SW 1271 (cell line): ENCODE data around the gene NUB1.

Experiments
- DNase-seq, 2 experiments: peaks; one replicate each; lab custom pipeline; 2025; lab: John Stamatoyannopoulos, UW

The NUB1 gene

DNA sequence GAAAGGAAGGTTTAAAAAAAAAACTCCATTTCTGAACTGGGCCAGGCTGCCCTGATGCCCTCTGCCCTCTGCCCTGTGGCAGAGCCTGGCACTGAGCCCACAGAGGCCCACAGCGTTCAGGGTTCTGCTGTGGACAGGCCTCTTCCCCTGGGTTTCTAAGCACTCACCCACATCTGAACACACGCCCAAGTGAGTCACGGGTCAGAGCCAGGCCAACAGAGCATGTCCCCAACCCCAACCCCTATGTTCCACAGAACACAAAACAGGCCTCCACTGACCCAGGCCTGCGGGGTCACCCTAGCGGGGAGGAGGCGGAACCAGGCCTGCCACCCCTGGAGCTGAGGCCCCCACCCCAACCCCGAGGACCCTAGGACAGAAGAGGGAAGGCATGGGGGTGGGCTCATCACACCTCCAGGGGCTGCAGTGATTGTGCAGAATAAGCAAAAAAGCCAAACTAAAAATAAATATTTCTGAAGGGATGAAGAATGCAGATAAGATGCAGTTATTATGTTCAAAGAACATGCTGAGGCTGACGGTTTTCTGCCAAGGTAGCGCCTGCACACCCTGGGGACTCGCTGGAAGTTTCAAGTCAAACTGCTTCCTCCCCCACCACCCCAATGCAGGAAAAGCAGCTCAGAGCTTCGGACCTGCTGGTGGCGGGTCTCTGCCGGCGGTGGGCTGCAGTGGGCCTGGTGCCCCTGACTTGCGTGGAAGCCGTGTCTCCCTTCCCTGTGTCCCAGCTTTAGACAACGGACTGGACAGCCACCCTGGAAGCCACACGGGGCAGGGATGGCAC is 62.8 kb downstream of the NUB1 start:
- DNase-seq: no peak

DNA sequence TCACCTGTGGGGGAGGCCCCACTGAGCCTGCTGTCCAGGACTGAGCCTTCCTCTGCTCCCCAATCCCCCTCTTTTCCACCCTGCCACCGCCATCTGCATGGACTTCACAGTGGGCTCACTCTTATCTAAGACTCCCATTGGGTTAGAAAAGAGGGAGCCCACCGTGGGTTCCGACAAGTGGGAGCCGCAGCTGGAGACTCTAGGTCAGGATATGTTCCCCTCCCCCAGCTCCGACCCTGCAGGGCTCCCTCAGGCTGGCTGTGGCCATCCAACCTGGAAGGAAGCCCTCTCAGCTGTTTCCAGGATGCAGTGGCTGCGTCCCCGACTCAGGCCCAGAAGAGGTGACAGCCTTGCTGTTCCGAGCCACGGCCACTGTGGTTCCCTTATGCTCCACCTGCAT is 63.4 kb downstream of the NUB1 start:
- DNase-seq: no peak

DNA sequence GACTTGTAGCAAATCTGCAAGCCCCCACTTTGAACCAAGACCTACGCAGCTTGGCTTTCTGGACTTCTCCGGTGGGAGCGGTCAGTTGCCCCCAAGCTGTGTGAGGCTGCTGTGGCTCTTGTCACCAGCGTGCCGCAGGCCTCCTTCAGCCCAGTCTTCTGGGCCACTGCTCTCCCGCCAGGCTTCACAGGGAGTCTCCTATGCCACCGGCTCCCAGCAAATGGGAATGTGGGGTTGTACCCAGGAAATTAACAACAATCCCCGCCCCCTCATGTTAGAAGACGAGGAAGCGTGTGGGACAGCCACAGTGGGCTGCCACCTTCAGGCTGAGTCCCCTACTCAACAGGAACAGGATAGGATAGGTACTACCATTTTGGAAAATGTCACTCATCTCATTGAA is 64.0 kb downstream of the NUB1 start:
- no peak for DNase-seq

DNA sequence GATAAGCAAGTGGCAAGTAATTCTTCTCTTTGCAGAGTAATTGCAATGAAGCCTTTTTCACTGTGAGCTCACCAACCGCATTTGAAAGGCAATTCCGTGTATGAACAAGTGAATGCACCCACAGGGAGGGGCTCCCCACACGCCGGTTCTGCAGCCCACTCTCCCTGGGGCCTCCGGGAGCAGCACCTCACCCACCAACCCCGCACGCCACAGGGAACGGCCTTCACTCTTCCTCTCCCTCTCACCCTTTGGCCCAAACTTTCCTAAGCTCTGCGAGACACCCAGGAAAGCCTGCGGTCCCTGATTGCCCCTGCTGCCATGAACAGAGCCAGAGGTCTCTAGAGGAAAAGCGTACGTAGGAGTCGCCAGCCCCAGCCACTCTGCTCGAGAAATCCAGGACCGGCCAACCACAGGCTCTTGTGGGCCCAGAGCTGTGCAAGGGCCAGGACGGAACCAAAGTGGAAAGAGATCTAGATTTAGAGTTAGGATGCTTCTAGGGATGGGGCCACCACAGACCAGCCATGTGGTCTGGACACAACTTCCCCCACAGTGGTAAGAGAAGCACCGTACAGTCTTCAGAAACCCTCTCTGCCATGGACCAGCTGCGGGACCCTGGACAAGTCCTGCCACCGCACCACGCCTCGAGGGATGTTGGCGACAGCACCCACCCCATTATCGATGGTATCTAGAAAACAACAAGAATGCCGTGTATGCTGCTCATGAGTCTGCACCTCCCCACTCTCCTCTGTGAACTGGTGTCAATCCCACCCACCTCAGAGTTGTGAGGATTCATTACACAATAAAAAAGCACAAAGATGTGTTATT is 64.7 kb downstream of the NUB1 start:
- no peak for DNase-seq

DNA sequence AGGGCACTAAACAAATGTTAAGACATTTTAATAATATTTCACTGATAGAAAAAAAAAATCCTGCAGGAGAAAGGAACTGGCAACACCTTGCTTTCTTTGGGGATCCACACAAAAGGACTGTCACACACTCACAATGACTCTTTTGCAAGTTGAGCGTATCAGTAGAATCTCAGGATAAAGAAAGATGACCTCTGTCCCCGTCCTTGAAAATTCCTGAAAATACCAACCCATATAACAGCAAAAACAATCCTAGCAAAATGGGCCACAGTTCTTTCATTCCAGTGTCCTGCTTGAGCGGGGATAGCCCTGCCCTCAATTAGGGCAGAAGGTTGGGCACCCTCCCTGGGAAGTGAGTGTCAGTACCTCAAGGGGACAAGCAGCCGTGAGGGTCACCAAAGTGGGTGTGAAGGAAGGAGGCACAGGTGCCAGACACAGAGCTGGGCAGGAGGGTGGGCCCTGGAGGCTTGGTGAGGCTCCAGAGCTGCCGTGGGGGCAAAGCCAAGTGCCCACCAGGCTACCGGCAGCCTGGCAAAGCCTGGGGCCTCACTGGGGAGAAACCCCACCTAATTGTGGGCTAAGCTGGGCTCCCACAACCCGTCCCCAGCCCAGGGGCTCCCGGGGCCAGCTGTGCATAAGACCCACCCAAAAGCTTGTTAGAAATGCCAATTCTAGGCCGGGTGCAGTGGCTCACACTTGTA is 65.4 kb downstream of the NUB1 start:
- no peak for DNase-seq

DNA sequence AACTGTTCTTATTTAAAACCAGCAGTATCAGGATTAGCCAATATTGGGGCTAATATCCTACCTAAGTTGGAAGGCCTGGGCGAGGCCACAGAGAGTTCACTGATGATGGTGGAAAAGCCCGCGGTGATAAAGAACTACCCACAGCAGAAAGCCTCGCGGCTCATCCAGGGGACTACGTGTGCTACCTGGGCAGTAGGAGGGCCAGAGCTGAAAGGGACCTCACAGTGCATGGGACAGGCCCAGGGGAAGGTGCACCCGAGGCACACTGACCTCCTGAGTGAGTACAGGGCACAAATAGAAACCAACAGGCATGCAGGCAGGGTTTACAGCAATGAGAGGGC is 66.9 kb downstream of the NUB1 start:
- DNase-seq: no peak

DNA sequence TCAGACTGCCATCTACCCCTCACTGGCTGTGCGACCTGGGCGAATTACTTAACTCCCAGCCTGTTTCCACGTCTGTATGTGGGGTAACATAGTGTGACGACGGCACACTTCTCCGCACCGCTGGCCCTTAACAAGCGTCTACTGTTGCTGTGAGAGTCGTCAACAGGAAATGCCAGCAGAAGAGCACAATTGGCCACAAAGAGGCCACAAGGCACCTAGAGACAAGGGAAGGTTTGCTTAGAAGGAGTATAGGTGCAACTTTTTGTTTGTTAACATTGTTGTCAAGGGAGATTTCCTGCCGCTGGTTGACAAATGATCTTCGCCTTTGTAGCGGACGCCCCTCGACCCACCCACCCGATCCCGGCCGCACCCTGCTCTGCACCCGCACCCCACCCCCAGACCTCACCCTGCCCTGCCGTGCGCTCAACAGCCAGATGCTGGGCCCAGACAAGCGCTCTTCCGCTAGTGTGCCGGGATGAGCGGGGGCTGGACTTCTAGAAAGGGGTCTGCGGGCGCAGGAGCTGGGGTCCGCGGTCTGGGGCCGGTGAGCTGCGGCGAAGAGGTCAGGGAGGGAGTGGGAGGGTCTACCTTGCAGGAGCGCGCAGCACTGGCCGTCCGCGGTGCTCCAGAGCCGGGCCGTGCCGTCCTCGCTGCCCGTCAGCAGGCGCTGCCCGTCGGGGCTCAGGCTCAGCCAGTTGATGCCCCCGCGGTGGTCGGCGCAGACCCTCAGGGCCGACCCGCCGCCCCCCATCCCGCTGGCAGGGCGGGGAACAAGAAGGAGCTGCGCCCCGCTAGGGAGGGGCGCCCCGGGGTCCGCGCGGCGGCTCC is 67.4 kb downstream of the NUB1 start:
- DNase-seq: no peak

DNA sequence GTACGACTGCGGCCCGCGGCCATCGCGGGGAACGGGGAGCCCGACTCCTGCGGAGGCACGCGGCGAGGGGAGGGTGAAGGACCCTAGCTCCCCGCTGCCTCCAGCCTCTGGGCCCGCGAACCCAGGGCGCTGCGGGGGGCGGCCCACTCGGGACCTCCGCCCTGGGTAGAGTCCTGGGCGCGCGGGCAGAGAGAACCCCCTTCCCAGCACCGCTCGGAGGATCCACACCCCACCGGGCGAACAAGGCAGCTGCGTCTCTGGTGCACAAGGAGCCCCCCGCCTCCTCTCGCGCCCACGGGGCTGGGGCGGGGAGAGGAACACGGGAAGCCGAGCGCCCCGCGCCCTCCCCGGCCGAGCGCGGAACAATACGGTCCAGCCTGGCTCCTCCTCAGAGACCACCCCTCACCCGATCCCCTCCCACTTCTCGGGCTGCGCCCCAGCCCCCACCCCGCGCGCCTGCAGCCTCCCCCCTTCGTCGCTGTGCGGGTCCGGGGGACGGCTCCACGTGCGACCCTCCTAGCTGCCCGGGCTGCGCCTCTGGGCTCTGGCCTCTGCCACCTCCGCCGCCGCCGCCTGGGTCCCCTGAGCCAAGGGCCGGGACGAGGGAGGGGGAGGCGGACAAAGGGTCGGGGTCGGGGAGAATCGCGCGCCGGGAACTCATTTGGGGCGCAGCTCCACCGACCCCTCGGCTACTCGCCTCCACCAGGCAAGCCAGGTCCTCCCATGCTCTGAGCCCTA is 68.2 kb downstream of the NUB1 start, which contains the start of gene WDR86:
TSS of gene WDR86 (minus strand) at position 372 of the 738 bp plus-strand sequence. CDS start 449 bp downstream, outside the sequence.
- no peak for DNase-seq

DNA sequence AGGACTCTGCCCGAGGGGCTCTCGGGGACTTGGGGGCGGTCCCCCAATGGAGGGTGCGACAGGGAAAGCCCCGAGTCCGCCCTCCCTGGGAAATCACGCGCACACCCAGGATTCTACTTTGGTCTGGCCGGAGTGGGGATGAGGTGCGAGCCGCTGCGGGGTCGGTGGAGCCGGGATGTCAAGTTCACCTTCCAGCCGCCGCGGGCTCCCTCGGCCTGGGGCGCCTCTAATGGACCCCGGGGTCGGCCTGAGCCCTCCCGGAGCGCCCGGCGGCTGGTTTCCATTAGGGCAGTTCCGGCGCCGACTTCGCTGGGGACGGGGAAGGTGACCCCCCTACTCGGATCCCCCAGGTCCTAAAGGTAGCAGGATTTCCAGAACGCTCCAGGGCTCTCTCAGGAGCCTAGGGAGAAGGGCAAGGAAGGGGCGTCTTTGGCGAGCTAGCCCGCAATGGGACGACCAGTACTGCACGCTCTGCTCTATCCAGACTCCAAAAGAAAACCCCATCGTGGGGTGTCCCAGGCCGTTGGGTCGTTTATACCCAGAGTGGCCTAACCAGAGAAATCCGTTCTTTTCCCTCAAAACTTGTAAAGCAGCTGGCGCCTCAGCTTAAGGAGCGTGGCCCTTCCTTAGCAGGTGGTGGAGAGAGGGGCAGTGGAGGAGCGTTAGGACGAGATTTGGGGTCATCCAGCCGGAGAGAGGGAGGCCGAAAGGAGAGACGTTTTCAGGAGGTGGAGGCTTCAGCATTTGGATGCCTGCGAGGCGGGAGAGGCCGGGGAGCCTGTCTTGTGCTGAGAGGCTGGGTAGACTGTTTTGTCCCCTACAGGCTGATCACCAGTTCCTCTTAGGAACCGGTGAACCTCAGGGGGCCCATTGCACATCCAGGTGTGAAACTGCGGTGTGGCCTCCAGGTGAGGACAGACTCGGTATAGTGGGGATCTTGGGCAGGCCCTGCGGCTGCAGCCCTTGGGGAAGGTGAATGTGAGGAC is 69.1 kb downstream of the NUB1 start:
- DNase-seq: no peak

DNA sequence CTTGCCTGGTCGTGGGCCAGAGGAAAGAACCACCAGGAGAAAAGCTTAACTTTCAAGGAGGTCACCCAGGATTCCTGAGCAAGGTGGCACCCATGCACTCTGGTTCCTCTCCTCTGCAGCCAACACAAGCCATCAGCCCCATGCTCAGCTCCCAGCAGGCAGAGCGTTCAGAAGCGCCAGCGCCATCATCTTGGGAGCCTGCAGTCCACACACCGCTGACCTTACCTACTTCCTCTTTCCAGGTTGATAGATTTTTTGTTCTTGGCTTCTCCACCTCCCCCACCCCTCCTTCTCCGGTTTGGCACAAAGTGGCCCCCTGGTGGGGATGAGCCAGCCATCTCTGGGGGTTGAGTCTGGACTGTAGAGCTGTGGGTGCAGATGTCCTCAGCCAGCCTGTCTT is 69.9 kb downstream of the NUB1 start:
- no peak for DNase-seq

DNA sequence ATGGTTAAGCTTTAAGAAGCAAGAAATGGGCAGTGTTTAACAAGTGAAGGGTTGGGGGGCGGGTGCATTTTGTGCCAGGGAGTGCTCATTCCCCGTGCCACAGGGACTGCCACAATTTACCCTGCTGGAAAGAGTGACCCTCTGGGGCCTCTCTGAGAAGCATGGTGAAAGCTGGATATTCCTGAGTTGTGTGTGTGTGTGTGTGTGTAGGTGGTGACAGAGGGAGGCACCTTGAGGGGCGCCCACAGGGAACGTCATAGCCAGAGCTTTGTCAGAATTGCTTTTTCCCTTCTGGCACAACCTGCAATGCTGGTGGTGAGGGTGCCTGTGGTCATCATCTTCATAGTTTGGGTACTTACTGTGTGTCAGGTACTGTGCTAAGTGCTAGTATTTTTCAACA is 70.7 kb downstream of the NUB1 start:
- no peak for DNase-seq

DNA sequence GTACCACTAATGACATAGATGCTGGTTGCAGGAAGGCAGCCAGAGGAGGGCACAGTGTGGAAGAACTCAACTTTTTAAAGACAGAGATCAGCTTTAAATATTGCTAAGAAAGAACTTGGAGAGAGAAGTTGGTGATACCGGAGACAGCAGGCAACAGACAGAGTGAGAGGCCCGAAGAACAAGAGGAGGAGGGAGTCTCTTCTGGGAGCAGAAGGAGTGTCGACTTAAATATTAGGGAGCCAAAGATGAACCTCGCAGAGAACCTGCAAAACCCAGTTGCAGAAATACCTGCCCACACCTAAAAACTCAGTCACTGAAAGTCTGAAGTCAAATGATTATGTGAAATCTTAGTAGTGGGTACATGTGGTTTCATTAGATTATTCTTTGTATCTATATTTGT is 71.6 kb downstream of the NUB1 start:
- no peak for DNase-seq

DNA sequence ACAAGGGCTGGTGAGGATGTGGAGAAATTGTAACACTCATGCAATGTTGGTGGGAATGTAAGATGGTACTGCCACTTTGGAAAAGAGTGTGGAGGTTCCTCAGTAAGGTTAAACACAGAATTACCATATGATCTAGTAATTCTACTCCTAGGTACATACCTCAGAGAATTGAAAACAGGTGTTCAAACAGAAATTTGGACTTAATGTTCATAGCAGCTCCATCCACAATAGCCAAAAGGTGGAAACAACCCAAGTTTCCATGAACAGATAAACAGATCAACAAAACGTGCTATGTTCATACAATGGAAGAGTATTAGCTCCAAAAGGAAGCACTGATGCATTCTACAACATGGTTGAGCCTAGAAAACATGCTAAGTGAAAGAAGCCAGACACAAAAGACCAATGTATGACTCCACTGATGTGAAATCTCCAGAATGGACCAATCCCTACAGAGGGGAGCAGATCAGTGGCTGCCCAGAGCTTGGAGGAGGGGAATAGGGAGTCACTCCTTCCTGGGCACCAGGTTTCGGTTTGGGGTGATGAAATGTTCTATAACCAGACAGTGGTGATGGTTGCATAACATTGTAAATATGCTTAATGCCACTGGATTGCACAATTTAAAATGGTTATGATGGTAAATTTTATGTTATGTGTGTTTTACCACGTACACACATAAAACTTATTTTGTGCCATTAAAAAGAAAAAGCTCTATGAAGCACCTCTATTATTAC is 73.9 kb downstream of the NUB1 start:
- DNase-seq: no peak

DNA sequence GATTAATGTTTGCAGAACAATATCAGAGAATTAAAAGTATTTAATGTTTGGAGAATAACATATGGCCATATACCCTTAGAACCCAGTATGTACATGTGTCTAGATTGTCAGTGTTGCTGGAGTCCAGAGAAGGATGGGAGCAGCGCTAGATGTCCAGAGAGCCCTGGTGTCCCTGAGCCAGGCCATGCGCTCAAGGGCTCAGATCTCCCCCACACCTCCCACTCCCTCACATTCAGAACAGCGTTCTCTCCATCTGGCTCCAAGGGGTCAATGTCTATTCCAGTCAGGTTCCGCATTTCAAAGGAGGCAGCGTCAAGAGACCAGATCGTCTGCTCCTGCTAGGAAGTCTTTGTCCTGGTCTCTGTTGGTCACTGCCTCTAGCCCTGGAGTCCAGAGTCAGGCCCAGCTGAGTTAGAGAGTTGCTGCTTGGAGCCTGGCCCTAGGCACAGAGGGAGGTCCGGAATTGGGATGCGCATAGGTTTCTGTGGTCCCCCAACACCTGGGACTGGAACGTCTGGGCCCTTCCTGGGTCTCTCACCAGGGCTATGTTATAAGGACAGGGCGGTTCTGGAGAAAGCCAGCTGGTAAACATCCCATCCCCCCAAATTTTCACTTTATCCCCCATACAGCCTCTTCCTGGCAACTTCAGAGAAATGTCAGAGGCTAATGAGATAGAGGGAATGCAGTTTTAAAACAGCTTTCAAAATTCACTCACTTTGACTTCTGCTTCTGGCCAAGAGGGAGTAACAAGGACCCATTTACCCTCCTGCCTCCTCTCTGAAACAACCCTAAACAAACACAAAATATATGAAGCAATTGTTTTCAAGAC is 74.7 kb downstream of the NUB1 start:
- DNase-seq: no peak

DNA sequence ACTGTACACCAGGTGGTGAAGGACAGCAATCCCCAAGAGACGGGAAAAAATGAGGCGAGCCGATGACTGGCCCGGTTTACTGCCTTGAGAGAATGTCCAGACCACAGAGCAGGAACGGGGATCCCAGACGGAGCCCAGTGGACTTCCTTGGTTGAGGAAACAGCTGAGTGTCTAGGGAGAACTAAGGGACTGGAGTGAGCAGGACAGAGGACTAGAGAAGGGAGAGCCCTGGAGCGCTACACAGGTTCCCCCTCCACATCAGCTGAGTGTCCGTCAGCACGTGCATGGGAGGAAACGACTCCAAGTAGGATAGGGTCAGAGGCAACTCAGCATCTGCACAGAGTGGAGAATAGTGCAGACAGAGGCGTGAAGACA is 75.3 kb downstream of the NUB1 start:
- DNase-seq: no peak

DNA sequence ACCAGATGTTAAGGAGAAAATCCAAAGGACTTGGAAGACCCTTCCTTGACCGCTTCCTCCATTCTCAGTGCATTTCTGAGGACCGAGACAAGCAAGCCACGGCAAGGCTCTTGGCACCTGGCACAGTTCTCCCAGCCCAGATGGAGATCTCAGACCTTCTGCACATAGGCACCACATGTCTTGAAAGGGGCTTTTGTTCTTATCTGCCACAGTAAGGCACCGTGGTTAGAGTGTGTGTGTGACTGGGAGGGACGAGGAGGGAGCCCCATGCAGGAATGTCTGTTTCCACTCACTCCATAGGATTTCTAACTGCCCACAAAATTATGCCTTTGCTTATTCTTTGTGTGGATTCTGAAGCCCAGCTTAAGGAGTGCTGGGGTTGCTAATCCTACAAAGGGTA is 78.5 kb downstream of the NUB1 start:
- DNase-seq: no peak

DNA sequence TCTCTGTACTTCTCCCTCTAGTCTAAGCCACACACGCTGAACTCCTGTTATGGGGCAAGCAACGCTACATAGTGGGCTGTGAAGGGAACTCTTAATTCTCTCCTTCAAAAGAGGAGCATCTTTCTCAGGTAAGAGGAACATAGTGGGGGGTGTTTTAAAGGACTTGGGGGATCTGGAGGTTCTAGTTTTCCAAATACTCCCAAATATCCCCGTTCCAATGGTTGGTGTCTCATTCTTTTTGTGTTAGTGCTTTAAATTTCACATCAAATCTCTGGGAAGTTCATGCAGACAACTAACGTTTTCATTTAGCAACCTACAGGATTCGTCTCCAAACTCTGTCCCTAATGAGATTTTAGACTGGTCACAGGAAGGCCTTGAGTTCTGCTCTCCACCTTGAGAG is 80.6 kb downstream of the NUB1 start:
- DNase-seq: no peak

DNA sequence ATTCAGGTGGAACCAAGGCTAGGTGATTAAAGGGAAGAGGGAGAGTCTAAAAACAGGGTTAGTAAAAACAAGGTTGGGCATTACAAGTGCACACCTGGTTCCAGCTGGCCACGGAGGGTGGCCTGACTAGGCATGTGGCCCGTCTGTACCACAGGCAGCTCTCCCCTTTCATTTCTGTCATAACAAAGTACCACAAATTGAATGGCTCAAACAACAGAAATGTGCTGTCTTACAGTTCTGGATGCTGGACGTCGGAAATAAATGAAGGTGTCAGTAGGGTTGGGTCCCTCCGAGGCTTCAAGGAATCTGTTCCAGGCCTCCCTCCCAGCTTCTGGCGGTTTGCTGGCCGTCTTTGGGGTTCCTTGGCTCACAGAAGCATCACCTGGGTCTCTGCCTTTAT is 81.6 kb downstream of the NUB1 start:
- DNase-seq: no peak
